K562 (cell line): ENCODE data around the gene RBMS3. TPM values are rescaled to one million over a fixed set of nuclear protein-coding genes. Genes with fewer than 3 reads are reported as not detected.

Experiments
- ATAC-seq: fragments of 200-7000 bp; cut with Tn5 transposase; 3 replicates; pipeline ENCODE4 v1.9.1; 2020; ENCODE audit warnings: moderate library complexity
- BruUV-seq: library from RNA; stranded (reverse); fragments of 400-500 nt; replicated peaks from 2 replicates; lab custom pipeline; 2021; lab: Mats Ljungman, UMichigan
- CTCF ChIA-PET: fragments of 300-600 bp; formaldehyde crosslinking; extraction: SDS; loops from one replicate; lab custom pipeline; 2021; ENCODE audit warnings: low intra/inter-chr PET ratio; lab: Yijun Ruan, JAX
- POLR2A ChIA-PET: fragments of 300-600, 350-650 bp; sonication (Branson Sonifier 250); formaldehyde crosslinking; extraction: SDS; loops from one replicate; lab custom pipeline; 2021; ENCODE audit warnings: antibody characterized with exemption, inconsistent platforms; lab: Yijun Ruan, JAX
- DNase-seq, 4 experiments: peaks; one replicate each; pipeline versions ENCODE4 v3.0.0 to v3.0.0-alpha.2; 2011 to 2018; ENCODE audit warnings: low spot score in 3 of 4, mixed read lengths in 3 of 4; ENCODE audit errors: extremely low read depth in 1 of 4
- FAIRE-seq: peaks from 2 replicates; lab custom pipeline; 2011; peaks lifted over from hg19 to GRCh38; lab: Jason Lieb, UNC
- H2AFZ ChIP-seq: 2 replicates; pipeline ENCODE4 v1.6.0; 2011; ENCODE audit warnings: low read depth, low read length, control low read depth, inconsistent platforms
- H3K27ac ChIP-seq: fragments of 200-600 bp; 3 replicates; pipeline ENCODE4 v1.8.0; 2011; ENCODE audit warnings: low read depth, mild to moderate bottlenecking, control low read depth, inconsistent platforms, low read length, moderate library complexity, mixed read lengths; ENCODE audit errors: extremely low read depth
- H3K27me3 ChIP-seq, 2 experiments: fragments of 300-600 bp in 1 of 2; 2 replicates in 1 of 2; 3 replicates in 1 of 2; pipeline versions ENCODE4 v1.6.0 to v1.8.0; 2011; ENCODE audit warnings: inconsistent platforms in 2 of 2, low read length in 2 of 2, mild to moderate bottlenecking in 1 of 2, mixed read lengths in 1 of 2, moderate library complexity in 1 of 2; ENCODE audit not compliant: control insufficient read depth in 2 of 2, insufficient read depth in 2 of 2
- H3K36me3 ChIP-seq: fragments of 300-600 bp; 3 replicates; pipeline ENCODE4 v1.8.0; 2011; ENCODE audit warnings: mild to moderate bottlenecking, low read length, inconsistent platforms; ENCODE audit not compliant: control insufficient read depth, insufficient read depth
- H3K4me1 ChIP-seq, 2 experiments: fragments of 200-600 bp in 1 of 2; replicated peaks in 1 of 2; 2 replicates in 1 of 2; 3 replicates in 1 of 2; pipeline versions ENCODE4 v1.5.1 to v1.8.0; 2011; ENCODE audit warnings: inconsistent platforms in 2 of 2, low read length in 2 of 2, mild to moderate bottlenecking in 1 of 2, mixed read lengths in 1 of 2, moderate library complexity in 1 of 2; ENCODE audit not compliant: control insufficient read depth in 2 of 2, insufficient read depth in 2 of 2
- H3K4me2 ChIP-seq: 2 replicates; pipeline ENCODE4 v1.6.1; 2011; ENCODE audit warnings: low read length, control low read depth, inconsistent platforms, mixed read lengths; ENCODE audit not compliant: insufficient read depth
- H3K4me3 ChIP-seq: fragments of 200-600 bp; sonication (generic), shearing (Covaris generic); 2 replicates; pipeline ENCODE4 v1.5.1; 2016; ENCODE audit warnings: control low read depth, inconsistent platforms
- H3K79me2 ChIP-seq: fragments of 200-600 bp; 3 replicates; pipeline ENCODE4 v1.8.0; 2011; ENCODE audit warnings: low read length, inconsistent platforms; ENCODE audit not compliant: control insufficient read depth, insufficient read depth
- H3K9ac ChIP-seq, 2 experiments: 2 replicates each; pipeline versions ENCODE4 v1.6.0 to v1.6.1; 2011; ENCODE audit warnings: low read depth in 2 of 2, low read length in 2 of 2, control low read depth in 1 of 2, inconsistent platforms in 1 of 2, mild to moderate bottlenecking in 1 of 2, mixed read lengths in 1 of 2; ENCODE audit not compliant: insufficient read depth in 1 of 2
- H3K9me1 ChIP-seq: one replicate; pipeline ENCODE4 v1.6.0; 2011; ENCODE audit warnings: inconsistent platforms, mild to moderate bottlenecking, low read length, moderate library complexity; ENCODE audit not compliant: control insufficient read depth, insufficient read depth
- H3K9me3 ChIP-seq: replicated peaks from 2 replicates; pipeline ENCODE4 v1.5.1; 2011; ENCODE audit warnings: low read depth, low read length, inconsistent platforms; ENCODE audit not compliant: control insufficient read depth, insufficient read depth
- H4K20me1 ChIP-seq: replicated peaks from 2 replicates; pipeline ENCODE4 v1.6.1; 2011; ENCODE audit warnings: low read length, inconsistent platforms, mixed read lengths; ENCODE audit not compliant: control insufficient read depth, insufficient read depth
- ARID3B ChIP-seq: fragments of 250-450 bp; sonication (Bioruptor Pico); IDR thresholded peaks from 2 replicates; pipeline ENCODE4 v1.4.0; 2020; ENCODE audit warnings: borderline replicate concordance
- CCNT2 ChIP-seq: IDR thresholded peaks from 2 replicates; pipeline ENCODE4 v1.6.1; 2011; ENCODE audit warnings: borderline replicate concordance, low read depth, mild to moderate bottlenecking, moderate library complexity, mixed read lengths, low read length; ENCODE audit not compliant: insufficient read length; ENCODE audit errors: extremely low read depth
- CXXC5 ChIP-seq: fragments of 250-450 bp; sonication (Bioruptor Pico); IDR thresholded peaks from 2 replicates; pipeline ENCODE4 v1.8.0; 2022; ENCODE audit warnings: inconsistent platforms, mild to moderate bottlenecking, moderate library complexity
- DEAF1 ChIP-seq: fragments of 450-650 bp; formaldehyde crosslinking; IDR thresholded peaks from 2 replicates; pipeline ENCODE4 v1.4.0; 2020; ENCODE audit warnings: mild to moderate bottlenecking, moderate library complexity
- IRF1 ChIP-seq: sonication (generic); formaldehyde crosslinking; IDR thresholded peaks from 2 replicates; pipeline ENCODE4 v1.8.0; 2022; ENCODE audit warnings: missing genetic modification reagents, mild to moderate bottlenecking, borderline replicate concordance
- JUN ChIP-seq, 2 experiments: sonication (generic) in 1 of 2; formaldehyde crosslinking in 1 of 2; IDR thresholded peaks; 2 replicates each; pipeline versions ENCODE4 v1.6.1 to v1.8.0; 2012 to 2022; ENCODE audit warnings: borderline replicate concordance in 2 of 2, mild to moderate bottlenecking in 2 of 2, improper control_type of control experiment in 1 of 2, low read depth in 1 of 2, low read length in 1 of 2, missing genetic modification reagents in 1 of 2
- PKNOX1 ChIP-seq: fragments of 450-650 bp; IDR thresholded peaks from 2 replicates; pipeline ENCODE4 v1.6.1; 2016
- SMARCA4 ChIP-seq: fragments of 450-650 bp; IDR thresholded peaks from 2 replicates; pipeline ENCODE4 v1.6.1; 2016
- TCF7 ChIP-seq: sonication (generic); IDR thresholded peaks from 2 replicates; pipeline ENCODE4 v1.6.1; 2016; ENCODE audit warnings: antibody characterized with exemption, borderline replicate concordance
- TGIF2 ChIP-seq: sonication (generic); formaldehyde crosslinking; IDR thresholded peaks from 2 replicates; pipeline ENCODE4 v1.8.1; 2022; ENCODE audit warnings: mild to moderate bottlenecking, missing genetic modification reagents, moderate library complexity
- ZNF134 ChIP-seq: fragments of 250-450 bp; sonication (Bioruptor Pico); conservative IDR thresholded peaks from 2 replicates; pipeline ENCODE4 v1.4.0; 2020
- ZNF224 ChIP-seq: sonication (generic); formaldehyde crosslinking; IDR thresholded peaks from 2 replicates; pipeline ENCODE4 v1.8.0; 2022; ENCODE audit warnings: mild to moderate bottlenecking, missing genetic modification reagents
- ZNF311 ChIP-seq: fragments of 250-450 bp; sonication (Bioruptor Pico); IDR thresholded peaks from 2 replicates; pipeline ENCODE4 v1.4.0; 2020; ENCODE audit warnings: mild to moderate bottlenecking, moderate library complexity
- WGBS: fragments of 100-300 bp; shearing (Covaris generic); methylation state at CpG from one replicate; pipeline ENCODE4 v1.1.6; 2016; ENCODE audit warnings: low coverage, mixed read lengths; ENCODE audit not compliant: insufficient coverage; ENCODE audit errors: missing lambda C conversion rate; 5-methylcytosine and 5-hydroxymethylcytosine counted together
- in situ Hi-C: fragments of 300-500 bp; cut with MboI; formaldehyde crosslinking; loops from 4 replicates; pipeline ENCODE4 v1.15.0; 2018; ENCODE audit warnings: inconsistent platforms, mixed read lengths
- intact Hi-C: fragments of 100-400 bp; cut with micrococcal nuclease; formaldehyde crosslinking; loops from 2 replicates; pipeline ENCODE4 v1.14.2; 2022
- polyA plus RNA-seq, 8 experiments: library from polyadenylated mRNA; depleted of rRNA in 4 of 8; stranded (reverse) in 5 of 8; unstranded in 3 of 8; fragments of >200 nt; fragmentation: Nextera tagmentation in 2 of 8; fragmentation: Illumina TruSeq in 1 of 8; extraction: Ambion mirVana in 2 of 8; extraction: Trizol in 1 of 8; gene quantifications; 2 replicates each; pipeline versions ENCODE4 v1.2.1 to v1.2.3, GENCODE V29; 2011 to 2014; ENCODE audit warnings: inconsistent platforms in 1 of 8, missing spikeins in 1 of 8
- total RNA-seq, 7 experiments: library from RNA; depleted of rRNA in 6 of 7; stranded (reverse); fragments of >200 nt in 6 of 7; fragmentation: Illumina TruSeq in 2 of 7; extraction: Trizol in 2 of 7; gene quantifications; 2 replicates each; pipeline versions ENCODE4 v1.2.1 to v1.2.3, GENCODE V29; 2011 to 2021; ENCODE audit warnings: low replicate concordance in 1 of 7
- TF ChIP-seq, protein P1 (sequence below): fragments of 450-650 bp; IDR thresholded peaks from 2 replicates; pipeline ENCODE4 v1.6.1; 2016; ENCODE audit warnings: low read depth, mild to moderate bottlenecking, moderate library complexity

RBMS3 gene
- total and polyA plus RNA-seq, 9 of the 15 experiments (the other 6 are each of a cell fraction or from before 2014, with no cell fraction given), result 0.20 TPM; not detected in 8

DNA sequence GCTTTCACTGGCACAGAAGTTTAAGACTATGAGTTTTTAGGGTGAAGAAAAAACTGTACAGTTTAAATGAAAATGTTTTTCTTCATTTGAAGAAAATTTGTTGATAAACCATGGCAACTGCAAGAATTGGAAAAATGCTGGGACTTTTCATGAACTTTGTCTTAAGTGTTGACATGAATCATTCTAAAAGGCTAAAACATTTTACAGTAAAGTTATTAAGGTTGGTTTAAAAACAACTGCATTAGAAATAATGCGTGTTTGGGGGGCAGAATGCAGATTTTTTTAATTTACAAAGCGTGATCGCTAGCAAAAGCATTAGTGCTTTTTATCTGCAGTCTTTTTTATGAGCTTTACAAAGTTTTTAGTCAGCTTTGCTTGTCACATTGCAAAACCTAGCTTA is 723.6 kb downstream of the RBMS3 start:
- H3K4me3 ChIP-seq, result no peak overlapping the region
- intact Hi-C loops, result no loop called here
- no peak overlapping the region for H3K9ac ChIP-seq
- no peak for FAIRE-seq
- H3K27ac ChIP-seq, result no peak overlapping the region
- no peak for TF ChIP-seq ZNF311 (CRISPR knock-in tag)
- TF ChIP-seq PKNOX1, result no peak
- TF ChIP-seq TGIF2 (CRISPR knock-in tag), result no peak
- TF ChIP-seq ARID3B (CRISPR knock-in tag), result no peak
- TF ChIP-seq TCF7, result no peak
- TF ChIP-seq DEAF1, result no peak
- TF ChIP-seq, protein P1, sequence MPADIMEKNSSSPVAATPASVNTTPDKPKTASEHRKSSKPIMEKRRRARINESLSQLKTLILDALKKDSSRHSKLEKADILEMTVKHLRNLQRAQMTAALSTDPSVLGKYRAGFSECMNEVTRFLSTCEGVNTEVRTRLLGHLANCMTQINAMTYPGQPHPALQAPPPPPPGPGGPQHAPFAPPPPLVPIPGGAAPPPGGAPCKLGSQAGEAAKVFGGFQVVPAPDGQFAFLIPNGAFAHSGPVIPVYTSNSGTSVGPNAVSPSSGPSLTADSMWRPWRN, result no peak
- TF ChIP-seq ZNF224 (CRISPR knock-in tag), result no peak
- TF ChIP-seq JUN (IDR thresholded peaks at IDR 0.05; ENCODE audit: borderline replicate concordance, low read depth, low read length), result no peak
- no peak for TF ChIP-seq JUN (CRISPR knock-in tag; IDR thresholded peaks at IDR 0.05; ENCODE audit: borderline replicate concordance)
- no peak for TF ChIP-seq CCNT2
- no peak for TF ChIP-seq ZNF134 (CRISPR knock-in tag)
- no peak for TF ChIP-seq IRF1
- no peak for TF ChIP-seq CXXC5 (CRISPR knock-in tag)
- TF ChIP-seq SMARCA4, result no peak
- TF ChIP-seq, all 486 proteins: peak for 0
- no peak for ATAC-seq
- DNase-seq, result no peak
- H4K20me1 ChIP-seq, result no peaks in the 10 kb centered on the region
- no peaks in the 10 kb centered on the region for H3K36me3 ChIP-seq
- no TSS peak for BruUV-seq
- H3K9me3 ChIP-seq, result no peaks in the 10 kb centered on the region; the same call in 1 of the 2 replicates
- no peaks in the 10 kb centered on the region for H3K4me1 ChIP-seq
- H3K79me2 ChIP-seq, result no peaks in the 10 kb centered on the region
- no peak overlapping the region for H3K4me2 ChIP-seq
- no peaks in the 10 kb centered on the region for H3K27me3 ChIP-seq
- H2AFZ ChIP-seq, result no peak overlapping the region
- WGBS, result 0% methylated on average over 3 of the region's 3 CpGs
- in situ Hi-C loops, result no loop called here
- no peaks in the 10 kb centered on the region for H3K9me1 ChIP-seq
- ChIA-PET CTCF (no interaction called here), POLR2A (no interaction called here)
